NOMO-1 (cell line): ENCODE measurements around the gene IL24.

Source experiments
- DNase-seq, 2 experiments: peaks; one replicate each; lab custom pipeline; 2025; ENCODE audit not compliant: unreplicated experiment in 2 of 2; lab: John Stamatoyannopoulos, UW

IL24 gene

GRCh38 chr1:206949641-206950040 is 52.4 kb downstream of the IL24 start:
- no peak for DNase-seq

GRCh38 chr1:206951318-206952100 is 54.3 kb downstream of the IL24 start:
- DNase-seq: peak in 1 of 2 experiments; percentile 17

DNA sequence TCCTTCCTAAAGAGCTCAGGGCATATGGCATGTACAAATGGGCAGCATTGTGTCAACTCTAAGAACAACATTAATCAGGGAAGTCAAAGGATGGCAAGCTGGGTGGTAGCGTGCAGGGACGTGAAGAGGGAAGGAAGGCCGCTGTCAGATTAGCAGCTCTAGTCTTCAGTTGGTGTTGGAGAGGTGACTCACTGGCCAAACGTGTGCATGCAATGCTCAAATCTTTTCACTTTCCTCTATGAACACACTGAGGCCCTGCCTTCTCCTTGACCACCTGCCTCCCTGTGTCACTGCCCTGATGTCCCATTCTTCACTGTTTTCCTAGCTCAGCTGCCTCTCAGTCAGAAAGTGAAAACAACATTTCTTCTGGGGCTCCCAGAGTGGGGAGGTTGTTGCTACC is 54.9 kb downstream of the IL24 start:
- peak; percentile 84 to 96 for DNase-seq

DNA sequence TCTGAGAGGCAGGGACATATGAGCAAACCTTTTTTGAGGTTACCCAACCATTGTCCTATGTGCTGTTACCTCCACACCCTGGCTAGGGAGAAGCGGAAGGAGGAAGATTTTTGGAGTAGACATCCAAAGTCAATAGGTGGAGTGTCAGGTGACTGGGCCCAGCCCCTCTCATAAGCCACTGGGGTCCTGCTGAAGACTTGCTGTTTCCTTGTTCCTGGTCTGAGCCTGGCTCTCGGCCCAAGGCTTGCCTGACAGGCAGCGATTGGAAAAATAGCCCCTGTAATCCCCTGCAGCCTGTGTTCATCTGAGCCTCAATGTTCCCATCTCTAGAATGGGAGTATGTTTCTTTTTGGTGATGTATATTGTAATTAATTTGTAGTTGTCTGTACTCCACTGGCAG is 55.9 kb downstream of the IL24 start:
- DNase-seq: no peak

GRCh38 chr1:206953626-206954025 is 56.4 kb downstream of the IL24 start:
- no peak for DNase-seq
